ENCODE data around the gene LPP. TPM values are rescaled to one million over a fixed set of nuclear protein-coding genes. Genes with fewer than 3 reads are reported as not detected.
"Not testable (repeated sequence)": the region's sequence is repeated elsewhere in the genome, so short reads cannot be mapped to it uniquely, and the experiment has no call there.

LPP gene
- polyA plus RNA-seq, 2 of the 4 experiments (the other 2 are of a cell fraction) = 11.0 to 30.8 TPM

DNA sequence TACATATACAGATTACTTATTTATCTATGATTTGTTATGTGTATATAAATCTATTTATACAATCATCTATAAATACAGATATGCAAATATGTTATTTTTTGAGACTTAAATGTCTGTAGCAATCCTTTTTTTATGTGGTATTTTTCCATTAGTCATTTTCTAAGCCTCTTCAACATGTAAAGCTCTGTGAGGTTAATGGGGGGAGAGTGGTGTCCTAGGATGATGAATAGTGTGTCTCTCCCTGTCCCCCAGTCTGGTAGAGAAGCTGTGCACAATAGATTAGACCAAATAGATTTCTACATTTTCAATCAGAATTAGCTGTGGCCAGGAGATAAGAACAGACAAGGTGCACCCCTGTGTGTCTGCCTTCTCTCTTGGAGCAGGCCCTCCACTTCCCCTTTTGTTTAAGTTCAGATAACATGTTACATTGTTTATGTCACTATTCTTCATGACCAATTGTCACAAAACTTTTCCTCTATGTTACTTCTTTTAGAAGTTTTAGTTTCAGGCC, 453.9 kb downstream of the LPP start:
- ATAC-seq (no peak), FAIRE-seq (no peak), DNase-seq (ENCODE audit: low read depth in 1 of 2, low spot score in 1 of 2) (no peak)
- Histone ChIP-seq H3K4me2 (no peak overlapping the region), H3K4me3 (no peak overlapping the region), H3K9me3 (0 out of 3 replicates have a peak, but pooled peaks cover 5% of the 10 kb centered on the region), H3K4me1 (no peaks in the 10 kb centered on the region), H3K27ac (no peak overlapping the region)
- ChIA-PET CTCF (interaction anchor here (1.1 kb wide), 1 partner anchor 12 kb away, joined by 3 read pairs; no protein-coding TSS in a partner anchor), POLR2A (no interaction called here)
- TF ChIP-seq RAD21 (conservative IDR thresholded peaks at IDR 0.05 in 1 of 2, IDR thresholded peaks at IDR 0.05 in 1 of 2) = no peak
- TF ChIP-seq FOSL2 (IDR thresholded peaks at IDR 0.05) = no peak
- no peak for TF ChIP-seq FOSL2 (CRISPR knock-in tag; IDR thresholded peaks at IDR 0.05)
- TF ChIP-seq ZSCAN20 (CRISPR knock-in tag; IDR thresholded peaks at IDR 0.05) = no peak
- no peak for TF ChIP-seq JUN (IDR thresholded peaks at IDR 0.05)
- TF ChIP-seq POLR2A (IDR thresholded peaks at IDR 0.05; ENCODE audit: low read length) = no peak
- no peak for TF ChIP-seq REST (IDR thresholded peaks at IDR 0.05)
- TF ChIP-seq HOXA7 (CRISPR knock-in tag; IDR thresholded peaks at IDR 0.05) = no peak
- no peak for TF ChIP-seq RCOR1 (IDR thresholded peaks at IDR 0.05; ENCODE audit: low read depth, low read length)
- TF ChIP-seq RFX5 (IDR thresholded peaks at IDR 0.05) = no peak

- H3K4me3 ChIP-seq = no peak overlapping the region
- no peak overlapping the region for H3K4me2 ChIP-seq
- no peaks in the 10 kb centered on the region for H3K4me1 ChIP-seq
- 91% methylated on average over 3 of the region's 3 CpGs for WGBS (ENCODE audit: missing lambda C conversion rate)
- TF ChIP-seq, protein P1, sequence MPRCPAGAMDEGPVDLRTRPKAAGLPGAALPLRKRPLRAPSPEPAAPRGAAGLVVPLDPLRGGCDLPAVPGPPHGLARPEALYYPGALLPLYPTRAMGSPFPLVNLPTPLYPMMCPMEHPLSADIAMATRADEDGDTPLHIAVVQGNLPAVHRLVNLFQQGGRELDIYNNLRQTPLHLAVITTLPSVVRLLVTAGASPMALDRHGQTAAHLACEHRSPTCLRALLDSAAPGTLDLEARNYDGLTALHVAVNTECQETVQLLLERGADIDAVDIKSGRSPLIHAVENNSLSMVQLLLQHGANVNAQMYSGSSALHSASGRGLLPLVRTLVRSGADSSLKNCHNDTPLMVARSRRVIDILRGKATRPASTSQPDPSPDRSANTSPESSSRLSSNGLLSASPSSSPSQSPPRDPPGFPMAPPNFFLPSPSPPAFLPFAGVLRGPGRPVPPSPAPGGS (IDR thresholded peaks at IDR 0.05) = no peak
- no peak for TF ChIP-seq FOSB (CRISPR knock-in tag; IDR thresholded peaks at IDR 0.05)
- no peak for TF ChIP-seq EHMT2 (IDR thresholded peaks at IDR 0.05; ENCODE audit: low read depth)
- no peak for TF ChIP-seq RCOR1 (IDR thresholded peaks at IDR 0.05; ENCODE audit: low read depth, low read length)
- TF ChIP-seq, protein P2, sequence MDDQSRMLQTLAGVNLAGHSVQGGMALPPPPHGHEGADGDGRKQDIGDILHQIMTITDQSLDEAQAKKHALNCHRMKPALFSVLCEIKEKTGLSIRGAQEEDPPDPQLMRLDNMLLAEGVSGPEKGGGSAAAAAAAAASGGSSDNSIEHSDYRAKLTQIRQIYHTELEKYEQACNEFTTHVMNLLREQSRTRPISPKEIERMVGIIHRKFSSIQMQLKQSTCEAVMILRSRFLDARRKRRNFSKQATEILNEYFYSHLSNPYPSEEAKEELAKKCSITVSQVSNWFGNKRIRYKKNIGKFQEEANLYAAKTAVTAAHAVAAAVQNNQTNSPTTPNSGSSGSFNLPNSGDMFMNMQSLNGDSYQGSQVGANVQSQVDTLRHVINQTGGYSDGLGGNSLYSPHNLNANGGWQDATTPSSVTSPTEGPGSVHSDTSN (IDR thresholded peaks at IDR 0.05) = no peak
- no peak for TF ChIP-seq ZSCAN20 (CRISPR knock-in tag; IDR thresholded peaks at IDR 0.05)
- TF ChIP-seq MAFK (IDR thresholded peaks at IDR 0.05; ENCODE audit: partially characterized antibody) = no peak
- TF ChIP-seq HOXA7 (CRISPR knock-in tag; IDR thresholded peaks at IDR 0.05) = no peak
- no peak for TF ChIP-seq ZC3H11A (IDR thresholded peaks at IDR 0.05)
- no peak for TF ChIP-seq EHF (CRISPR knock-in tag; IDR thresholded peaks at IDR 0.05)
- no peak for TF ChIP-seq CBX2 (IDR thresholded peaks at IDR 0.05; ENCODE audit: borderline replicate concordance, low read depth)
- TF ChIP-seq EP300 (IDR thresholded peaks at IDR 0.05) = no peak
- 0 out of 3 replicates have a peak, but pooled peaks cover 5% of the 10 kb centered on the region for H3K9me3 ChIP-seq
- H3K27ac ChIP-seq = no peak overlapping the region
- CTCF ChIA-PET = interaction anchor here (1.1 kb wide), 1 partner anchor 12 kb away, joined by 3 read pairs; no protein-coding TSS in a partner anchor
- POLR2A ChIA-PET = no interaction called here
- no peak for FAIRE-seq
- ATAC-seq = no peak
- DNase-seq (ENCODE audit: low read depth in 1 of 2, low spot score in 1 of 2) = no peak
These were observed 454.4 kb downstream of the LPP start for GRCh38 chr3:188608401-188608800.

GRCh38 chr3:188613721-188614120, 459.8 kb downstream of the LPP start:
- TF ChIP-seq ZC3H11A (IDR thresholded peaks at IDR 0.05) = 0 out of 2 replicates have a peak, but pooled peaks have one; percentile 13
- POLR2A ChIA-PET; FAIRE-seq; ATAC-seq; H3K4me3 ChIP-seq; H3K4me2 ChIP-seq; H3K9me3 ChIP-seq; DNase-seq (ENCODE audit: low read depth in 1 of 2, low spot score in 1 of 2); H3K27ac ChIP-seq; H3K4me1 ChIP-seq; CTCF ChIA-PET: not testable (repeated sequence)
- 94% methylated on average over 6 of the region's 6 CpGs for WGBS (ENCODE audit: missing lambda C conversion rate)
